Ramos (cell line): ENCODE measurements around the gene OSM.

Experiments
- in situ Hi-C: fragments of 300-500 bp; cut with MboI; formaldehyde crosslinking; loops from one replicate; pipeline ENCODE4 v1.14.3; 2022; ENCODE audit warnings: low sequenced_read_pairs; ENCODE audit not compliant: unreplicated experiment

Gene OSM

GRCh38 chr22:30233582-30233981 is 33.1 kb downstream of the OSM start:
- in situ Hi-C loops, result no loop called here

- in situ Hi-C loops, result no loop called here
Measured at GRCh38 chr22:30232716-30233218, 33.9 kb downstream of the OSM start.

- in situ Hi-C loops, result no loop called here
Measured at GRCh38 chr22:30230787-30231461, 35.7 kb downstream of the OSM start.

- in situ Hi-C loops, result no loop called here
Measured at GRCh38 chr22:30230330-30230729, 36.3 kb downstream of the OSM start.

- in situ Hi-C loops, result no loop called here
Measured at GRCh38 chr22:30228509-30229359, 37.9 kb downstream of the OSM start.

- in situ Hi-C loops, result no loop called here
Measured at GRCh38 chr22:30227438-30228228, 39.0 kb downstream of the OSM start.

GRCh38 chr22:30226192-30226832 is 40.3 kb downstream of the OSM start:
- in situ Hi-C loops, result no loop called here

- in situ Hi-C loops, result no loop called here
Measured at GRCh38 chr22:30225220-30225927, 41.3 kb downstream of the OSM start.

- in situ Hi-C loops, result no loop called here
Measured at GRCh38 chr22:30224161-30224857, 42.3 kb downstream of the OSM start.

- in situ Hi-C loops, result no loop called here
Measured at GRCh38 chr22:30223303-30223702, 43.3 kb downstream of the OSM start.

- in situ Hi-C loops, result no loop called here
Measured at GRCh38 chr22:30222321-30222720, 44.3 kb downstream of the OSM start.

GRCh38 chr22:30221121-30221992 is 45.3 kb downstream of the OSM start:
- in situ Hi-C loops, result no loop called here

GRCh38 chr22:30220338-30221012 is 46.2 kb downstream of the OSM start:
- in situ Hi-C loops, result no loop called here

GRCh38 chr22:30219668-30220278 is 46.9 kb downstream of the OSM start:
- in situ Hi-C loops, result no loop called here

GRCh38 chr22:30219049-30219654 is 47.5 kb downstream of the OSM start:
- in situ Hi-C loops, result no loop called here

- in situ Hi-C loops, result no loop called here
Measured at GRCh38 chr22:30217698-30218560, 48.7 kb downstream of the OSM start.
